ENCODE measurements around the gene MORN4.
A peak's percentile ranks its signal among the peaks of the same experiment; 100 is the strongest.

Gene MORN4

GRCh38 chr10:97597778-97598177 lies 35.5 kb downstream of the MORN4 start:
- DNase-seq (ENCODE audit: low spot score) = no peak

GRCh38 chr10:97596101-97597082 lies 36.9 kb downstream of the MORN4 start:
- no peak for TF ChIP-seq CTCF (IDR thresholded peaks at IDR 0.05)
- H3K4me3 ChIP-seq = peak overlapping the region; percentile 42
- peak overlapping the region; percentile 91 to 99 for H3K27ac ChIP-seq
- DNase-seq (ENCODE audit: low spot score) = peak; percentile 92

More at GRCh38 chr10:97597778-97598177, 35.5 kb downstream of the MORN4 start:
- Histone ChIP-seq H3K27ac (peak overlapping the region in 1 of 2 donors; percentile 79), H3K4me3 (no peak overlapping the region)
- TF ChIP-seq CTCF (IDR thresholded peaks at IDR 0.05) = no peak

GRCh38 chr10:97593421-97593820 lies 39.9 kb downstream of the MORN4 start:
- no peak for TF ChIP-seq CTCF (IDR thresholded peaks at IDR 0.05)
- Histone ChIP-seq H3K4me3 (no peak overlapping the region), H3K27ac (peak overlapping the region; percentile 25 to 92)
- no peak for DNase-seq (ENCODE audit: low spot score)

- no peak for DNase-seq (ENCODE audit: low spot score)
- Histone ChIP-seq H3K27ac (no peak overlapping the region), H3K4me3 (no peak overlapping the region)
- TF ChIP-seq CTCF (IDR thresholded peaks at IDR 0.05) = no peak
Observed at GRCh38 chr10:97590748-97591495, 42.4 kb downstream of the MORN4 start.

GRCh38 chr10:97590082-97590747 lies 43.1 kb downstream of the MORN4 start:
- DNase-seq (ENCODE audit: low spot score) = no peak
- no peak overlapping the region for H3K27ac ChIP-seq
- no peak for TF ChIP-seq CTCF (IDR thresholded peaks at IDR 0.05)
- H3K4me3 ChIP-seq = no peak overlapping the region

- Histone ChIP-seq H3K27ac (no peak within 1 kb of the TSS), H3K4me3 (no peak within 1 kb of the TSS)
- TF ChIP-seq CTCF (IDR thresholded peaks at IDR 0.05) = no peak
- DNase-seq (ENCODE audit: low spot score) = no peak
Observed at GRCh38 chr10:97589479-97589878, 43.8 kb downstream of the MORN4 start, which contains the start of gene C10orf62. C10orf62 (plus strand) TSS chr10:97589721; CDS start chr10:97589898, 177 bp downstream.

All from coronary artery (tissue), 2 donors.